Endothelial cell (in vitro differentiated cells): ENCODE results near the gene WEE1. TPM values are rescaled to one million over a fixed set of nuclear protein-coding genes. Genes with fewer than 3 reads are reported as not detected.

Source experiments
- DNase-seq: peaks from one replicate; pipeline ENCODE4 v3.0.0; 2021; ENCODE audit warnings: low spot score
- H3K27ac Mint-ChIP-seq: one replicate; pipeline ENCODE4 v1.8.0; 2021; ENCODE audit warnings: mixed read lengths, inconsistent platforms; ENCODE audit not compliant: unreplicated experiment
- H3K27me3 Mint-ChIP-seq: one replicate; pipeline ENCODE4 v1.8.0; 2021; ENCODE audit warnings: mild to moderate bottlenecking, moderate library complexity, mixed read lengths, inconsistent platforms; ENCODE audit not compliant: unreplicated experiment
- H3K36me3 Mint-ChIP-seq: one replicate; pipeline ENCODE4 v1.8.0; 2021; ENCODE audit warnings: mild to moderate bottlenecking, low read depth, mixed read lengths, inconsistent platforms; ENCODE audit not compliant: unreplicated experiment
- H3K4me1 Mint-ChIP-seq: one replicate; pipeline ENCODE4 v1.8.0; 2021; ENCODE audit warnings: mild to moderate bottlenecking, mixed read lengths, inconsistent platforms; ENCODE audit not compliant: unreplicated experiment
- H3K4me3 Mint-ChIP-seq: one replicate; pipeline ENCODE4 v1.8.0; 2021; ENCODE audit warnings: mild to moderate bottlenecking, mixed read lengths, inconsistent platforms; ENCODE audit not compliant: unreplicated experiment
- H3K9me3 Mint-ChIP-seq: one replicate; pipeline ENCODE4 v1.8.0; 2021; ENCODE audit warnings: mixed read lengths, inconsistent platforms; ENCODE audit not compliant: unreplicated experiment
- total RNA-seq: library from RNA; stranded (reverse); fragmentation: NEBNext Ultra II Directional; extraction: Animal tissue kit (Norgen Biotek cat#: 25700); gene quantifications from one replicate; pipeline ENCODE4 v1.2.1, GENCODE V29; 2021; ENCODE audit not compliant: unreplicated experiment
- TF ChIP-seq, protein P1 (sequence below): fragments of 200-600 bp; sonication (generic); IDR thresholded peaks from one replicate; pipeline ENCODE4 v1.5.0; 2021; ENCODE audit warnings: antibody characterized with exemption; ENCODE audit not compliant: unreplicated experiment

The WEE1 gene
- total RNA-seq, 1 donor from 2014 or later: 24.0 TPM

DNA sequence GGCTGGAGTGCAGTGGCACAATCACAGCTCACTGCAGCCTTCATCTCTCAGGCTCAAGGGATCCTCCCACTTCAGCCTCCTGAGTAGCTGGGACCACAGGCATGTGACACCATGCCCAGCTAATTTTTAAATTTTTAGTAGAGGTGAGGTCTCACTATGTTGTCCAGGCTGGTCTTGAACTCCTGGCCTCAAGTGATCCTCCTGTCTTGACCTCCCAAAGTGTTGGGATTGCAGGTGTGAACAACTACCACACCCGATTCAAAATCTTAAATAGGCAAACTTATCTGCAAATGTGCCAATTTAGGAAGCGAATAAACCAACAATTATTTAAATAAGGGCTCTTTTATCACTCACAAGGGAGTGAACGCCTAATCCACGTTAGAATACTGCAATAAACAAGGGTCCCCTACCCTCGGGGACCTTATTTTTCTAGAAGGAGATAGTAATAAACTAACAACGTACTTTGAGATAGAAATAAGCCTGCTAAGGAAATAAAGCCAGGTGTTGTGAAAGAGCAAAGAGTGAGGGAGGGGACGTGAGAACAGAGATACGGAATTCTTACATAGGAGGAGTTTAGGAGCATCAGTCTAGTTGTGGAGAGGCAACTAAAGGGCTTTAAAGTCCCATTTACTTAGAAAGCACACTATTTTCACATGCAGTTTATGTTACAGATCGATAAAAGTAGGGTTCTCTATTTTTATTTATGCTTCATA, 3.0 kb upstream of the WEE1 start:
- peaks cover 14% of the 10 kb centered on the region for H3K27me3 Mint-ChIP-seq
- no peak for DNase-seq
- no peak overlapping the region for H3K4me3 Mint-ChIP-seq
- no peaks in the 10 kb centered on the region for H3K9me3 Mint-ChIP-seq
- no peak overlapping the region for H3K27ac Mint-ChIP-seq
- H3K4me1 Mint-ChIP-seq: peaks cover 28% of the 10 kb centered on the region
- TF ChIP-seq, protein P1, sequence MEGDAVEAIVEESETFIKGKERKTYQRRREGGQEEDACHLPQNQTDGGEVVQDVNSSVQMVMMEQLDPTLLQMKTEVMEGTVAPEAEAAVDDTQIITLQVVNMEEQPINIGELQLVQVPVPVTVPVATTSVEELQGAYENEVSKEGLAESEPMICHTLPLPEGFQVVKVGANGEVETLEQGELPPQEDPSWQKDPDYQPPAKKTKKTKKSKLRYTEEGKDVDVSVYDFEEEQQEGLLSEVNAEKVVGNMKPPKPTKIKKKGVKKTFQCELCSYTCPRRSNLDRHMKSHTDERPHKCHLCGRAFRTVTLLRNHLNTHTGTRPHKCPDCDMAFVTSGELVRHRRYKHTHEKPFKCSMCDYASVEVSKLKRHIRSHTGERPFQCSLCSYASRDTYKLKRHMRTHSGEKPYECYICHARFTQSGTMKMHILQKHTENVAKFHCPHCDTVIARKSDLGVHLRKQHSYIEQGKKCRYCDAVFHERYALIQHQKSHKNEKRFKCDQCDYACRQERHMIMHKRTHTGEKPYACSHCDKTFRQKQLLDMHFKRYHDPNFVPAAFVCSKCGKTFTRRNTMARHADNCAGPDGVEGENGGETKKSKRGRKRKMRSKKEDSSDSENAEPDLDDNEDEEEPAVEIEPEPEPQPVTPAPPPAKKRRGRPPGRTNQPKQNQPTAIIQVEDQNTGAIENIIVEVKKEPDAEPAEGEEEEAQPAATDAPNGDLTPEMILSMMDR: no peak
- peaks cover 4% of the 10 kb centered on the region for H3K36me3 Mint-ChIP-seq

DNA sequence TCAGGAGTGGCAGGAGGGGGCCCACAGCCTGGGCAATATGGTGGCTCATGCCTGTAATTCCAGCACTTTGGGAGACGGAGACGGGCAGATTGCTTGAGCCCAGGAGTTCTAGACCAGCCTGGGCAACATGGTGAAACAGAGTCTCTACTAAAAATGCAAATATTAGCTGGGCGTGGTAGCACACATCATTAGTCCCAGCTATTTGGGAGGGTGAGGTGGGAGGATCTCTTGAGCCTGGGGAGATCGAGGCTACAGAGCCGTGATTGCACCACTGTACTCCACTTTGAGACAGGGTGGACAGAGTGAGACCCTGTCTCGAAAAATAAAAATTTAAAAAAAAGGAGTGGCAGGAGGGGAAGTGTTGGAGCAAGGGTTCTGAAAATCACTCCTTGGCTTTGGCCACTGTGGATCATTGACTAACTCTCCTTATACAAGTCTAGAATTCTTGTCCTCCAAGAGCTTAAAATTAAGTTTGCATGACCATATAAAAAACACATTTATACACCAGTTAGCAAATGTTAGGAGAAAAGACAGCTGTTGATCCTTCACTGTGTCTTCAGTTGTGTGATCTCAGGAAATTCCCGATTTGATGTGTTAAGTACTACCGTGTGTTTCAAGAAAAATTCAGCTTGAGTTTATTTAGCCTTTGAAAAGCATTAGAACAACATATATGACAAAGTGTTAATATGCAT, 2.3 kb upstream of the WEE1 start:
- peaks cover 4% of the 10 kb centered on the region for H3K36me3 Mint-ChIP-seq
- no peak overlapping the region for H3K27ac Mint-ChIP-seq
- H3K27me3 Mint-ChIP-seq: peaks cover 14% of the 10 kb centered on the region
- no peaks in the 10 kb centered on the region for H3K9me3 Mint-ChIP-seq
- DNase-seq: no peak
- TF ChIP-seq, protein P1: no peak
- peak overlapping the region; percentile 89 for H3K4me3 Mint-ChIP-seq
- H3K4me1 Mint-ChIP-seq: peaks cover 30% of the 10 kb centered on the region

DNA sequence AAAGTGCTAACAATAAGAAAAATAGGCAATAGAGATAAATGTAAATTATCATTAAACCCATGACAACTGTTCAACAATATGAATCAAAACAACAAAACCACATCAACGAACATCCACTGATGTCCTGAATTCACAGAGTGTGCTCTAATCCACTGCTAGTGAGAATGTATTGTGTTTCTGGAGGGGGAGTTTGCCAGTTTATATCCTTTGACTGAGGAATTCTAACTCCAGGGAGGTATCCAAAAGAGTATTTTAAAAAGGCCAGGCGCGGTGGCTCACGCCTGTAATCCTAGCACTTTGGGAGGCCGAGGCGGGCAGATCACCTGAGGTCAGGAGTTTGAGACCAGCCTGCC, 1.7 kb upstream of the WEE1 start:
- no peak overlapping the region for H3K27ac Mint-ChIP-seq
- H3K27me3 Mint-ChIP-seq: peaks cover 14% of the 10 kb centered on the region
- peaks cover 33% of the 10 kb centered on the region for H3K4me1 Mint-ChIP-seq
- H3K4me3 Mint-ChIP-seq: peak overlapping the region; percentile 89
- H3K36me3 Mint-ChIP-seq: peaks cover 4% of the 10 kb centered on the region
- H3K9me3 Mint-ChIP-seq: no peaks in the 10 kb centered on the region
- no peak for DNase-seq
- TF ChIP-seq, protein P1: no peak

DNA sequence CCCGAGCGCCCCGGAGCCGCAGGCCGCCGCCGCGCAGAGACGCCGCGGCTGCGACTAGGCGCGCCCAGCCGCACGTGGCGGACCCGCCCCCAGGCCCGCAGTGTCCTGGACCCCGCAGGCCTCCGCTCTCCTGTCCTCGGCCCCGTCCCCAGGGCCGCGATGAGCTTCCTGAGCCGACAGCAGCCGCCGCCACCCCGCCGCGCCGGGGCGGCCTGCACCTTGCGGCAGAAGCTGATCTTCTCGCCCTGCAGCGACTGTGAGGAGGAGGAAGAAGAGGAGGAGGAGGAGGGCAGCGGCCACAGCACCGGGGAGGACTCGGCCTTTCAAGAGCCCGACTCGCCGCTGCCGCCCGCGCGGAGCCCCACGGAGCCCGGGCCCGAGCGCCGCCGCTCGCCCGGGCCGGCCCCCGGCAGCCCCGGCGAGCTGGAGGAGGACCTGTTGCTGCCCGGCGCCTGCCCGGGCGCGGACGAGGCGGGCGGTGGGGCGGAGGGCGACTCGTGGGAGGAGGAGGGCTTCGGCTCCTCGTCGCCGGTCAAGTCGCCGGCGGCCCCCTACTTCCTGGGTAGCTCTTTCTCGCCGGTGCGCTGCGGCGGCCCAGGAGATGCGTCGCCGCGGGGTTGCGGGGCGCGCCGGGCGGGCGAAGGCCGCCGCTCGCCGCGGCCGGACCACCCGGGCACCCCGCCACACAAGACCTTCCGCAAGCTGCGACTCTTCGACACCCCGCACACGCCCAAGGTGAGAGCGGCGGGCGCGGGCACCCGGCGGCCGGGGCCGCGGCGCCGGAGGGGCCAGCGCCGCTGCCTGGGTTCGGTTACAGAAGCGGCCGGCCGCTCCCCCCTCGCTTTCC, 528 bp downstream of the WEE1 start:
- Mint-ChIP-seq H3K4me3 (peak overlapping the region; percentile 97), H3K36me3 (peaks cover 9% of the 10 kb centered on the region), H3K4me1 (peaks cover 28% of the 10 kb centered on the region), H3K9me3 (no peaks in the 10 kb centered on the region), H3K27ac (peak overlapping the region; percentile 86), H3K27me3 (peaks cover 14% of the 10 kb centered on the region)
- DNase-seq: peak; percentile 49
- TF ChIP-seq, protein P1: no peak
